SK-N-SH treated with all-trans-retinoic acid at 6 μM for 48 hours (cell line): ENCODE data around the gene PLAAT1.

ENCODE experiments used
- GLIS3 ChIP-seq: fragments of 250-450 bp; sonication (Bioruptor Pico); IDR thresholded peaks from 2 replicates; pipeline ENCODE4 v1.5.0; 2020; ENCODE audit warnings: mild to moderate bottlenecking, moderate library complexity
- PPARA ChIP-seq: fragments of 250-450 bp; sonication (Bioruptor Pico); IDR thresholded peaks from 2 replicates; pipeline ENCODE4 v1.5.0; 2020; ENCODE audit warnings: mild to moderate bottlenecking, borderline replicate concordance
- RARB ChIP-seq: fragments of 250-450 bp; sonication (Bioruptor Pico); IDR thresholded peaks from 2 replicates; pipeline ENCODE4 v1.8.0; 2021; ENCODE audit warnings: mild to moderate bottlenecking, moderate library complexity
- ZC3H10 ChIP-seq: fragments of 250-450 bp; sonication (Bioruptor Pico); IDR thresholded peaks from 2 replicates; pipeline ENCODE4 v1.5.1; 2021; ENCODE audit warnings: mild to moderate bottlenecking, moderate library complexity
- ZFP3 ChIP-seq: fragments of 250-450 bp; sonication (Bioruptor Pico); IDR thresholded peaks from 2 replicates; pipeline ENCODE4 v1.5.0; 2020; ENCODE audit warnings: mild to moderate bottlenecking, moderate library complexity
- ZFP30 ChIP-seq: fragments of 450-650 bp; formaldehyde crosslinking; IDR thresholded peaks from 2 replicates; pipeline ENCODE4 v1.5.0; 2022; ENCODE audit warnings: mild to moderate bottlenecking, moderate library complexity
- ZNF8 ChIP-seq: fragments of 450-650 bp; formaldehyde crosslinking; IDR thresholded peaks from 2 replicates; pipeline ENCODE4 v1.5.0; 2020; ENCODE audit warnings: mild to moderate bottlenecking, moderate library complexity
- TF ChIP-seq, protein P1 (sequence below): fragments of 250-450 bp; sonication (Bioruptor Pico); IDR thresholded peaks from 2 replicates; pipeline ENCODE4 v1.8.0; 2021; ENCODE audit warnings: low read depth, mild to moderate bottlenecking, moderate library complexity, borderline replicate concordance
- TF ChIP-seq, protein P2 (sequence below): fragments of 250-450 bp; sonication (Bioruptor Pico); IDR thresholded peaks from 2 replicates; pipeline ENCODE4 v1.8.0; 2020; ENCODE audit warnings: mild to moderate bottlenecking, moderate library complexity, borderline replicate concordance

DNA sequence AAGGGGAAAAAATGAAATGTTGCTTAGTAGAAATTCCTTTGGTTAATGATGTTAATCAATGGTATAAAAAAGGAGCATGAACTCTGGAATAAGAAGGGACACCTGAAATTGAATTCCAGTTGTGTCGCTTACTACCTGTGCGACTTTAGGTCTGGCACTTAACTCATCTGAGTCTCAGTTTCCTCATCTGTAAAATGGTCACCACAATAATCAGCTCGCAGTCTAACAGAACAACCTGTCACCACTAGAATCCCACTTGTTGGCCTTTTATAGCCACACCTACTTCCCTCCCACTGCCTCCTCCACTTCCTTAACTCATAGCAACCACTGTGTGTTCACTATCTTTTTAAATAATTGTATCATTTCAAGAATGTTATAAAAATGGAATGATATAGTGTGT is 2.5 kb downstream of the PLAAT1 start:
- TF ChIP-seq GLIS3 (no peak), ZFP3 (CRISPR knock-in tag) (no peak), RARB (CRISPR knock-in tag) (no peak), ZNF8 (CRISPR knock-in tag) (no peak), ZFP30 (no peak), PPARA (no peak), ZC3H10 (CRISPR knock-in tag) (no peak)
- TF ChIP-seq, protein P1, sequence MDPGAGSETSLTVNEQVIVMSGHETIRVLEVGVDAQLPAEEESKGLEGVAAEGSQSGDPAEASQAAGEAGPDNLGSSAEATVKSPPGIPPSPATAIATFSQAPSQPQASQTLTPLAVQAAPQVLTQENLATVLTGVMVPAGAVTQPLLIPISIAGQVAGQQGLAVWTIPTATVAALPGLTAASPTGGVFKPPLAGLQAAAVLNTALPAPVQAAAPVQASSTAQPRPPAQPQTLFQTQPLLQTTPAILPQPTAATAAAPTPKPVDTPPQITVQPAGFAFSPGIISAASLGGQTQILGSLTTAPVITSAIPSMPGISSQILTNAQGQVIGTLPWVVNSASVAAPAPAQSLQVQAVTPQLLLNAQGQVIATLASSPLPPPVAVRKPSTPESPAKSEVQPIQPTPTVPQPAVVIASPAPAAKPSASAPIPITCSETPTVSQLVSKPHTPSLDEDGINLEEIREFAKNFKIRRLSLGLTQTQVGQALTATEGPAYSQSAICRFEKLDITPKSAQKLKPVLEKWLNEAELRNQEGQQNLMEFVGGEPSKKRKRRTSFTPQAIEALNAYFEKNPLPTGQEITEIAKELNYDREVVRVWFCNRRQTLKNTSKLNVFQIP (CRISPR knock-in tag): no peak
- TF ChIP-seq, protein P2, sequence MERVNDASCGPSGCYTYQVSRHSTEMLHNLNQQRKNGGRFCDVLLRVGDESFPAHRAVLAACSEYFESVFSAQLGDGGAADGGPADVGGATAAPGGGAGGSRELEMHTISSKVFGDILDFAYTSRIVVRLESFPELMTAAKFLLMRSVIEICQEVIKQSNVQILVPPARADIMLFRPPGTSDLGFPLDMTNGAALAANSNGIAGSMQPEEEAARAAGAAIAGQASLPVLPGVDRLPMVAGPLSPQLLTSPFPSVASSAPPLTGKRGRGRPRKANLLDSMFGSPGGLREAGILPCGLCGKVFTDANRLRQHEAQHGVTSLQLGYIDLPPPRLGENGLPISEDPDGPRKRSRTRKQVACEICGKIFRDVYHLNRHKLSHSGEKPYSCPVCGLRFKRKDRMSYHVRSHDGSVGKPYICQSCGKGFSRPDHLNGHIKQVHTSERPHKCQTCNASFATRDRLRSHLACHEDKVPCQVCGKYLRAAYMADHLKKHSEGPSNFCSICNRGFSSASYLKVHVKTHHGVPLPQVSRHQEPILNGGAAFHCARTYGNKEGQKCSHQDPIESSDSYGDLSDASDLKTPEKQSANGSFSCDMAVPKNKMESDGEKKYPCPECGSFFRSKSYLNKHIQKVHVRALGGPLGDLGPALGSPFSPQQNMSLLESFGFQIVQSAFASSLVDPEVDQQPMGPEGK: no peak
